GM23338 (cell line): ENCODE measurements around the gene TAS2R40. TPM values are rescaled to one million over a fixed set of nuclear protein-coding genes. Genes with fewer than 3 reads are reported as not detected.

Experiments used
- ATAC-seq: fragments of 200-7000 bp; cut with Tn5 transposase; 3 replicates; pipeline ENCODE4 v1.9.1; 2020
- DNase-seq: peaks from one replicate; pipeline ENCODE4 v3.0.0-alpha.2; 2015; ENCODE audit warnings: low spot score
- H2AFZ ChIP-seq: fragments of 200-600 bp; sonication (generic); 2 replicates; pipeline ENCODE4 v1.8.0; 2016; ENCODE audit warnings: antibody characterized with exemption, mild to moderate bottlenecking, moderate library complexity
- H3F3A ChIP-seq: fragments of 200-600 bp; sonication (generic); replicated peaks from 2 replicates; pipeline ENCODE4 v1.8.0; 2017; ENCODE audit warnings: antibody characterized with exemption, mixed run types, low read depth
- H3K27ac ChIP-seq: fragments of 200-600 bp; sonication (generic); 2 replicates; pipeline ENCODE4 v1.6.1; 2016; ENCODE audit warnings: low read depth
- H3K27me3 ChIP-seq: fragments of 200-600 bp; sonication (generic); 2 replicates; pipeline ENCODE4 v1.8.0; 2016; ENCODE audit warnings: mild to moderate bottlenecking, mixed run types, moderate library complexity; ENCODE audit not compliant: insufficient read depth
- H3K36me3 ChIP-seq: fragments of 200-600 bp; sonication (generic); 2 replicates; pipeline ENCODE4 v1.8.0; 2016; ENCODE audit warnings: mild to moderate bottlenecking; ENCODE audit not compliant: insufficient read depth
- H3K4me1 ChIP-seq: fragments of 200-600 bp; sonication (generic); 2 replicates; pipeline ENCODE4 v1.8.0; 2016; ENCODE audit warnings: mild to moderate bottlenecking, moderate library complexity; ENCODE audit not compliant: insufficient read depth
- H3K4me2 ChIP-seq: fragments of 200-600 bp; sonication (generic); 2 replicates; pipeline ENCODE4 v1.7.1; 2017; ENCODE audit warnings: mixed run types
- H3K4me3 ChIP-seq: fragments of 200-600 bp; sonication (generic); 2 replicates; pipeline ENCODE4 v1.6.1; 2016; ENCODE audit warnings: mixed run types
- H3K79me2 ChIP-seq: fragments of 200-600 bp; sonication (generic); replicated peaks from 2 replicates; pipeline ENCODE4 v1.8.0; 2017; ENCODE audit warnings: mild to moderate bottlenecking; ENCODE audit not compliant: insufficient read depth
- H3K9me2 ChIP-seq: fragments of 200-600 bp; sonication (generic); 2 replicates; pipeline ENCODE4 v1.8.0; 2017; ENCODE audit not compliant: insufficient read depth
- H4K20me1 ChIP-seq: fragments of 200-600 bp; sonication (generic); replicated peaks from 2 replicates; pipeline ENCODE4 v1.8.0; 2017; ENCODE audit warnings: mild to moderate bottlenecking; ENCODE audit not compliant: insufficient read depth
- H3K27ac Mint-ChIP-seq: 2 replicates; pipeline ENCODE4 v1.8.0; 2020; ENCODE audit warnings: inconsistent platforms, mild to moderate bottlenecking, moderate library complexity, mixed read lengths
- H3K27me3 Mint-ChIP-seq: 3 replicates; pipeline ENCODE4 v1.8.0; 2022; ENCODE audit warnings: low read depth, mild to moderate bottlenecking, moderate library complexity, mixed read lengths, inconsistent platforms; ENCODE audit not compliant: insufficient read depth, poor library complexity
- H3K36me3 Mint-ChIP-seq: 3 replicates; pipeline ENCODE4 v1.8.0; 2021; ENCODE audit warnings: low read depth, mild to moderate bottlenecking, inconsistent platforms, moderate library complexity, mixed read lengths
- H3K4me1 Mint-ChIP-seq: 3 replicates; pipeline ENCODE4 v1.8.0; 2020; ENCODE audit warnings: mild to moderate bottlenecking, inconsistent platforms, mixed read lengths
- H3K4me3 Mint-ChIP-seq: 3 replicates; pipeline ENCODE4 v1.8.0; 2021; ENCODE audit warnings: moderate library complexity, mild to moderate bottlenecking, inconsistent platforms, mixed read lengths
- H3K9me3 Mint-ChIP-seq: 3 replicates; pipeline ENCODE4 v1.8.0; 2020; ENCODE audit warnings: moderate library complexity, mild to moderate bottlenecking, inconsistent platforms, mixed read lengths
- CREB1 ChIP-seq: fragments of 250-450 bp; sonication (Bioruptor Pico); IDR thresholded peaks from 2 replicates; pipeline ENCODE4 v1.5.0; 2020; ENCODE audit warnings: low read depth, mild to moderate bottlenecking, moderate library complexity
- CTCF ChIP-seq, 2 experiments: fragments of 200-600 bp in 1 of 2; sonication (generic) in 1 of 2; conservative IDR thresholded peaks; 2 replicates each; pipeline versions ENCODE4 v1.5.1 to v1.6.1; 2016 to 2017; ENCODE audit warnings: antibody characterized with exemption in 2 of 2, low read depth in 2 of 2, mild to moderate bottlenecking in 2 of 2, moderate library complexity in 1 of 2
- ETS1 ChIP-seq: IDR thresholded peaks from 2 replicates; pipeline ENCODE4 v1.6.1; 2016; ENCODE audit warnings: antibody characterized with exemption
- EZH2 ChIP-seq: fragments of 200-600 bp; sonication (generic); IDR thresholded peaks from one replicate; pipeline ENCODE4 v1.8.0; 2017; ENCODE audit warnings: antibody characterized with exemption, mild to moderate bottlenecking, low read depth; ENCODE audit not compliant: unreplicated experiment
- EZH2phosphoT487 ChIP-seq: fragments of 200-600 bp; sonication (generic); IDR thresholded peaks from one replicate; pipeline ENCODE4 v1.8.1; 2018; ENCODE audit warnings: antibody characterized with exemption; ENCODE audit not compliant: unreplicated experiment
- JUNB ChIP-seq: IDR thresholded peaks from one replicate; pipeline ENCODE4 v1.6.1; 2016; ENCODE audit warnings: antibody characterized with exemption; ENCODE audit not compliant: unreplicated experiment
- NANOG ChIP-seq: IDR thresholded peaks from 2 replicates; pipeline ENCODE4 v1.6.1; 2016; ENCODE audit warnings: antibody characterized with exemption, borderline replicate concordance
- POLR2AphosphoS5 ChIP-seq: IDR thresholded peaks from 2 replicates; pipeline ENCODE4 v1.6.1; 2016; ENCODE audit warnings: antibody characterized with exemption, low read depth
- REST ChIP-seq: IDR thresholded peaks from one replicate; pipeline ENCODE4 v1.6.1; 2018; ENCODE audit warnings: antibody characterized with exemption; ENCODE audit not compliant: unreplicated experiment
- STAT1 ChIP-seq: IDR thresholded peaks from one replicate; pipeline ENCODE4 v1.6.1; 2016; ENCODE audit warnings: antibody characterized with exemption; ENCODE audit not compliant: unreplicated experiment
- ZNF114 ChIP-seq: fragments of 250-450 bp; sonication (Bioruptor Pico); IDR thresholded peaks from 2 replicates; pipeline ENCODE4 v1.5.0; 2020; ENCODE audit warnings: mild to moderate bottlenecking, moderate library complexity
- ZNF331 ChIP-seq: fragments of 250-450 bp; sonication (Bioruptor Pico); IDR thresholded peaks from 2 replicates; pipeline ENCODE4 v1.5.0; 2020; ENCODE audit warnings: low read depth, mild to moderate bottlenecking, moderate library complexity
- ZNF462 ChIP-seq: fragments of 250-450 bp; sonication (Bioruptor Pico); IDR thresholded peaks from 2 replicates; pipeline ENCODE4 v1.5.0; 2020; ENCODE audit warnings: mild to moderate bottlenecking, moderate library complexity
- long read RNA-seq: library from polyadenylated mRNA; unstranded; transcript quantifications from one replicate; pipeline ENCODE4 v2.0.0, GENCODE V29; 2020; ENCODE audit not compliant: unreplicated experiment
- polyA plus RNA-seq: library from polyadenylated mRNA; unstranded; fragments of >200 nt; fragmentation: Nextera tagmentation; extraction: Ambion mirVana; gene quantifications from 2 replicates; pipeline ENCODE4 v1.2.1, GENCODE V29; 2016
- total RNA-seq: library from RNA; depleted of rRNA; stranded (reverse); fragments of >200 nt; shearing (Covaris generic); gene quantifications from 2 replicates; pipeline ENCODE4 v1.2.3, GENCODE V29; 2014; rRNA removed

Gene TAS2R40
- total RNA-seq = not detected in 2 replicates
- polyA plus RNA-seq = not detected in 2 replicates
- long read RNA-seq = 0 reads

- Histone ChIP-seq H3K79me2 (no peaks in the 10 kb centered on the region), H3K9me2 (no peaks in the 10 kb centered on the region), H3K4me3 (no peak within 1 kb of the TSS), H3F3A (no peaks in the 10 kb centered on the region), H3K27ac (no peak within 1 kb of the TSS), H3K27me3 (no peaks in the 10 kb centered on the region), H3K4me1 (no peaks in the 10 kb centered on the region), H4K20me1 (no peaks in the 10 kb centered on the region), H3K4me2 (no peak within 1 kb of the TSS), H2AFZ (no peak within 1 kb of the TSS), H3K36me3 (no peaks in the 10 kb centered on the region)
- H3K27ac Mint-ChIP-seq = no peak within 1 kb of the TSS
- no peaks in the 10 kb centered on the region for H3K36me3 Mint-ChIP-seq
- no peak within 1 kb of the TSS for H3K4me3 Mint-ChIP-seq
- ATAC-seq (no peak), DNase-seq (no peak)
- H3K4me1 Mint-ChIP-seq = no peaks in the 10 kb centered on the region
- H3K27me3 Mint-ChIP-seq = no peaks in the 10 kb centered on the region
- TF ChIP-seq NANOG = no peak
- no peak for TF ChIP-seq EZH2
- no peak for TF ChIP-seq POLR2AphosphoS5
- TF ChIP-seq JUNB = no peak
- no peak for TF ChIP-seq CTCF (conservative IDR thresholded peaks at IDR 0.05; ENCODE audit: low read depth in 2 of 2)
- no peak for TF ChIP-seq CREB1 (CRISPR knock-in tag)
- TF ChIP-seq ZNF462 (CRISPR knock-in tag) = no peak
- no peak for TF ChIP-seq STAT1
- TF ChIP-seq REST = no peak
- TF ChIP-seq ETS1 = no peak
- no peak for TF ChIP-seq ZNF114 (CRISPR knock-in tag)
- no peak for TF ChIP-seq ZNF331 (CRISPR knock-in tag)
- no peak for TF ChIP-seq EZH2phosphoT487
- no peaks in the 10 kb centered on the region for H3K9me3 Mint-ChIP-seq
Measured at GRCh38 chr7:143221737-143222136, at the start of gene TAS2R40. Gene TAS2R40 (plus strand): TSS chr7:143222037. CDS start chr7:143222079, 42 bp downstream.
